Upper lobe of left lung (tissue), 6 donors: ENCODE results near the gene CLDN2. TPM values are rescaled to one million over a fixed set of nuclear protein-coding genes. Genes with fewer than 3 reads are reported as not detected.

Source experiments
- ATAC-seq, 2 donors: fragments of 200-7000 bp; cut with Tn5 transposase; one replicate each; pipeline ENCODE4 v1.9.1; 2022; ENCODE audit warnings: mild to moderate bottlenecking in 2 of 2, moderate library complexity in 2 of 2; ENCODE audit not compliant: low FRiP score in 2 of 2
- DNase-seq, 2 donors: peaks; one replicate each; pipeline ENCODE4 v3.0.0-alpha.2; 2019 to 2020
- H3K27ac ChIP-seq, 4 donors: fragments of 200-600 bp; sonication (generic); one replicate each; pipeline ENCODE4 v1.5.1; 2016 to 2019
- H3K27me3 ChIP-seq, 4 donors: fragments of 200-600 bp; sonication (generic); one replicate each; pipeline ENCODE4 v1.5.1; 2017 to 2019
- H3K36me3 ChIP-seq, 4 donors: fragments of 200-600 bp; sonication (generic); one replicate each; pipeline ENCODE4 v1.5.1; 2016 to 2019
- H3K4me1 ChIP-seq, 4 donors: fragments of 200-600 bp; sonication (generic); one replicate each; pipeline ENCODE4 v1.5.1; 2018 to 2019
- H3K4me3 ChIP-seq, 4 donors: fragments of 200-600 bp; sonication (generic); one replicate each; pipeline ENCODE4 v1.5.1; 2017 to 2019; ENCODE audit warnings: mild to moderate bottlenecking in 2 of 4, moderate library complexity in 1 of 4
- H3K9me3 ChIP-seq, 4 donors: fragments of 200-600 bp; sonication (generic); one replicate each; pipeline ENCODE4 v1.5.1; 2018 to 2019
- CTCF ChIP-seq, 6 experiments: fragments of 450-650 bp in 4 of 6; fragments of 200-600 bp in 2 of 6; sonication (generic) in 2 of 6; IDR thresholded peaks; one replicate each; pipeline ENCODE4 v1.5.1; 2016 to 2019; ENCODE audit warnings: antibody characterized with exemption in 6 of 6
- EP300 ChIP-seq, 4 donors: sonication (generic); formaldehyde crosslinking; IDR thresholded peaks; one replicate each; pipeline ENCODE4 v1.5.1; 2017; ENCODE audit warnings: antibody characterized with exemption in 4 of 4, control low read depth in 2 of 4
- POLR2A ChIP-seq, 4 donors: fragments of 450-650 bp; IDR thresholded peaks; one replicate each; pipeline ENCODE4 v1.5.1; 2016 to 2017; ENCODE audit warnings: antibody characterized with exemption in 4 of 4, mild to moderate bottlenecking in 2 of 4
- POLR2AphosphoS5 ChIP-seq, 2 donors: sonication (generic); formaldehyde crosslinking; IDR thresholded peaks; one replicate each; pipeline ENCODE4 v1.5.1; 2017; ENCODE audit warnings: antibody characterized with exemption in 2 of 2
- WGBS, 2 donors: methylation state at CpG; one replicate each; pipeline ENCODE4 v1.1.5; 2017 to 2018; 5-methylcytosine and 5-hydroxymethylcytosine counted together
- total RNA-seq, 6 donors: library from RNA; depleted of rRNA in 4 of 6; stranded (reverse); fragments of >200 nt in 4 of 6; gene quantifications; one replicate each; pipeline versions ENCODE4 v1.1.0 to v1.2.1, GENCODE V29; 2016 to 2021
- donor health status: DM: no; HTN: no; CAD: no; lungs with moderate emphysema.
- donor health status: DM: no; HTN: yes; CAD: no; lungs with severe emphysema.

The CLDN2 gene
- total RNA-seq, 6 donors from 2014 or later: 0.20 to 1.0 (median 0.64) TPM; not detected in 2

- Histone ChIP-seq H3K36me3 (no peaks in the 10 kb centered on the region), H3K27me3 (no peaks in the 10 kb centered on the region), H3K9me3 (no peaks in the 10 kb centered on the region), H3K4me1 (peaks cover 0 to 3% (median 1%) of the 10 kb centered on the region in 4 donors), H3K4me3 (no peak overlapping the region), H3K27ac (no peak overlapping the region)
- TF ChIP-seq CTCF (IDR thresholded peaks at IDR 0.05): no peak
- TF ChIP-seq POLR2AphosphoS5 (IDR thresholded peaks at IDR 0.05): no peak
- TF ChIP-seq POLR2A (IDR thresholded peaks at IDR 0.05): no peak
- no peak for TF ChIP-seq EP300 (IDR thresholded peaks at IDR 0.05)
- ATAC-seq (peak in 1 of 2 donors; percentile 28), DNase-seq (no peak)
- WGBS, 2 donors: 30% methylated on average over 3 of the region's 3 CpGs; no CpG with 5 or more reads in 1 of the 2 donors
Observed at GRCh38 chrX:106933538-106933961, 13.3 kb downstream of the CLDN2 start.

- Histone ChIP-seq H3K27me3 (no peaks in the 10 kb centered on the region), H3K36me3 (no peaks in the 10 kb centered on the region), H3K27ac (no peak overlapping the region), H3K9me3 (no peaks in the 10 kb centered on the region), H3K4me1 (peaks cover 0 to 3% (median 1%) of the 10 kb centered on the region in 4 donors), H3K4me3 (no peak overlapping the region)
- no peak for ATAC-seq
- no peak for TF ChIP-seq POLR2A (IDR thresholded peaks at IDR 0.05)
- no peak for TF ChIP-seq EP300 (IDR thresholded peaks at IDR 0.05)
- TF ChIP-seq POLR2AphosphoS5 (IDR thresholded peaks at IDR 0.05): no peak
- TF ChIP-seq CTCF (IDR thresholded peaks at IDR 0.05): no peak
- 42 to 45% methylated on average over 4 of the region's 4 CpGs for WGBS, 2 donors
- DNase-seq: no peak
Observed at GRCh38 chrX:106935175-106935574, 15.0 kb downstream of the CLDN2 start.

- Histone ChIP-seq H3K27me3 (no peaks in the 10 kb centered on the region), H3K27ac (no peak overlapping the region), H3K36me3 (peaks cover 0 to 2% (median 0%) of the 10 kb centered on the region in 4 donors), H3K9me3 (no peaks in the 10 kb centered on the region), H3K4me1 (peaks cover 0 to 3% (median 1%) of the 10 kb centered on the region in 4 donors), H3K4me3 (no peak overlapping the region)
- TF ChIP-seq POLR2AphosphoS5 (IDR thresholded peaks at IDR 0.05) (no peak), POLR2A (IDR thresholded peaks at IDR 0.05) (no peak), EP300 (IDR thresholded peaks at IDR 0.05) (no peak), CTCF (IDR thresholded peaks at IDR 0.05) (no peak)
- WGBS, 2 donors: 58 to 92% methylated on average over 1 of the region's 1 CpG
- ATAC-seq (no peak), DNase-seq (no peak)
Observed at GRCh38 chrX:106936246-106936645, 16.0 kb downstream of the CLDN2 start.

- DNase-seq: no peak
- TF ChIP-seq POLR2A (IDR thresholded peaks at IDR 0.05): no peak
- no peak for TF ChIP-seq EP300 (IDR thresholded peaks at IDR 0.05)
- TF ChIP-seq CTCF (IDR thresholded peaks at IDR 0.05): no peak
- TF ChIP-seq POLR2AphosphoS5 (IDR thresholded peaks at IDR 0.05): no peak
Observed at GRCh38 chrX:106939566-106939965, 19.4 kb downstream of the CLDN2 start.

GRCh38 chrX:106940068-106940467 lies 19.9 kb downstream of the CLDN2 start:
- DNase-seq: no peak
- Histone ChIP-seq H3K4me3 (no peak overlapping the region), H3K27ac (no peak overlapping the region), H3K9me3 (no peaks in the 10 kb centered on the region), H3K36me3 (peaks cover 0 to 17% (median 0%) of the 10 kb centered on the region in 4 donors), H3K27me3 (no peaks in the 10 kb centered on the region), H3K4me1 (no peaks in the 10 kb centered on the region)
- no peak for ATAC-seq
- no peak for TF ChIP-seq EP300 (IDR thresholded peaks at IDR 0.05)
- 88 to 89% methylated on average over 1 of the region's 1 CpG for WGBS, 2 donors

More at GRCh38 chrX:106939566-106939965, 19.4 kb downstream of the CLDN2 start:
- Histone ChIP-seq H3K36me3 (peaks cover 0 to 17% (median 0%) of the 10 kb centered on the region in 4 donors), H3K4me3 (no peak overlapping the region), H3K27ac (no peak overlapping the region), H3K9me3 (no peaks in the 10 kb centered on the region), H3K4me1 (no peaks in the 10 kb centered on the region), H3K27me3 (no peaks in the 10 kb centered on the region)
- no peak for ATAC-seq
- 83 to 84% methylated on average over 3 of the region's 3 CpGs for WGBS, 2 donors
